ENCODE data around the gene ADGRE1.
"Not testable (repeated sequence)": the region's sequence is repeated elsewhere in the genome, so short reads cannot be mapped to it uniquely, and the experiment has no call there.

Gene ADGRE1

GRCh38 chr19:6887316-6887715 is at the start of gene ADGRE1:
Gene ADGRE1 (plus strand): TSS chr19:6887579. CDS start chr19:6887609, 30 bp downstream.
- no peak for DNase-seq (ENCODE audit: insufficient read length, low spot score)
- no peak for FAIRE-seq

GRCh38 chr19:6838062-6838655 is 49.2 kb upstream of the ADGRE1 start:
- FAIRE-seq (no peak), DNase-seq (ENCODE audit: insufficient read length, low spot score) (no peak)

- FAIRE-seq, result no peak
- no peak for DNase-seq (ENCODE audit: insufficient read length, low spot score)
These were observed 44.3 kb upstream of the ADGRE1 start for GRCh38 chr19:6842871-6843607.

GRCh38 chr19:6847828-6848200 is 39.6 kb upstream of the ADGRE1 start:
- no peak for DNase-seq (ENCODE audit: insufficient read length, low spot score)
- FAIRE-seq, result no peak

- FAIRE-seq, result no peak
- DNase-seq (ENCODE audit: insufficient read length, low spot score), result no peak
These were observed 38.4 kb upstream of the ADGRE1 start for GRCh38 chr19:6848986-6849385.

- DNase-seq (ENCODE audit: insufficient read length, low spot score), result no peak
- no peak for FAIRE-seq
These were observed 37.5 kb upstream of the ADGRE1 start for GRCh38 chr19:6849876-6850275.

- no peak for DNase-seq (ENCODE audit: insufficient read length, low spot score)
- FAIRE-seq, result no peak
These were observed 36.0 kb upstream of the ADGRE1 start for GRCh38 chr19:6851359-6851758.

GRCh38 chr19:6852001-6852400 is 35.4 kb upstream of the ADGRE1 start:
- no peak for DNase-seq (ENCODE audit: insufficient read length, low spot score)
- FAIRE-seq, result no peak

GRCh38 chr19:6853868-6854267 is 33.5 kb upstream of the ADGRE1 start:
- no peak for DNase-seq (ENCODE audit: insufficient read length, low spot score)
- no peak for FAIRE-seq

- FAIRE-seq, result no peak
- no peak for DNase-seq (ENCODE audit: insufficient read length, low spot score)
These were observed 32.6 kb upstream of the ADGRE1 start for GRCh38 chr19:6854758-6855157.

GRCh38 chr19:6856749-6857372 is 30.5 kb upstream of the ADGRE1 start:
- DNase-seq (ENCODE audit: insufficient read length, low spot score) (no peak), FAIRE-seq (no peak)

- DNase-seq (ENCODE audit: insufficient read length, low spot score) (no peak), FAIRE-seq (no peak)
These were observed 25.6 kb upstream of the ADGRE1 start for GRCh38 chr19:6861683-6862286.

- peak; percentile 96 for FAIRE-seq
- DNase-seq (ENCODE audit: insufficient read length, low spot score), result peak; percentile 78
These were observed 24.7 kb upstream of the ADGRE1 start for GRCh38 chr19:6862673-6863078.

GRCh38 chr19:6864325-6864940 is 22.9 kb upstream of the ADGRE1 start:
- FAIRE-seq (no peak), DNase-seq (ENCODE audit: insufficient read length, low spot score) (no peak)

GRCh38 chr19:6865849-6866248 is 21.5 kb upstream of the ADGRE1 start:
- DNase-seq (ENCODE audit: insufficient read length, low spot score), result no peak
- no peak for FAIRE-seq

GRCh38 chr19:6866741-6867151 is 20.6 kb upstream of the ADGRE1 start:
- DNase-seq (ENCODE audit: insufficient read length, low spot score) (no peak), FAIRE-seq (no peak)

GRCh38 chr19:6868351-6868750 is 19.0 kb upstream of the ADGRE1 start:
- FAIRE-seq, result no peak
- no peak for DNase-seq (ENCODE audit: insufficient read length, low spot score)

GRCh38 chr19:6869151-6869882 is 18.1 kb upstream of the ADGRE1 start:
- DNase-seq (ENCODE audit: insufficient read length, low spot score); FAIRE-seq: not testable (repeated sequence)

GRCh38 chr19:6873708-6874431 is 13.5 kb upstream of the ADGRE1 start:
- no peak for FAIRE-seq

GRCh38 chr19:6875218-6875617 is 12.2 kb upstream of the ADGRE1 start:
- FAIRE-seq (no peak), DNase-seq (ENCODE audit: insufficient read length, low spot score) (no peak)

More at GRCh38 chr19:6873708-6874431, 13.5 kb upstream of the ADGRE1 start:
- no peak for DNase-seq (ENCODE audit: insufficient read length, low spot score)

Data from GM19239 (cell line).